GM21381 (cell line): Measurements from ENCODE around the gene TPM2.

Experiments used
- ATAC-seq: cut with Tn5 transposase; IDR thresholded peaks from one replicate; pipeline ENCODE4 v1.9.1; 2021; ENCODE audit warnings: mild to moderate bottlenecking, moderate library complexity; ENCODE audit not compliant: unreplicated experiment

TPM2 gene

DNA sequence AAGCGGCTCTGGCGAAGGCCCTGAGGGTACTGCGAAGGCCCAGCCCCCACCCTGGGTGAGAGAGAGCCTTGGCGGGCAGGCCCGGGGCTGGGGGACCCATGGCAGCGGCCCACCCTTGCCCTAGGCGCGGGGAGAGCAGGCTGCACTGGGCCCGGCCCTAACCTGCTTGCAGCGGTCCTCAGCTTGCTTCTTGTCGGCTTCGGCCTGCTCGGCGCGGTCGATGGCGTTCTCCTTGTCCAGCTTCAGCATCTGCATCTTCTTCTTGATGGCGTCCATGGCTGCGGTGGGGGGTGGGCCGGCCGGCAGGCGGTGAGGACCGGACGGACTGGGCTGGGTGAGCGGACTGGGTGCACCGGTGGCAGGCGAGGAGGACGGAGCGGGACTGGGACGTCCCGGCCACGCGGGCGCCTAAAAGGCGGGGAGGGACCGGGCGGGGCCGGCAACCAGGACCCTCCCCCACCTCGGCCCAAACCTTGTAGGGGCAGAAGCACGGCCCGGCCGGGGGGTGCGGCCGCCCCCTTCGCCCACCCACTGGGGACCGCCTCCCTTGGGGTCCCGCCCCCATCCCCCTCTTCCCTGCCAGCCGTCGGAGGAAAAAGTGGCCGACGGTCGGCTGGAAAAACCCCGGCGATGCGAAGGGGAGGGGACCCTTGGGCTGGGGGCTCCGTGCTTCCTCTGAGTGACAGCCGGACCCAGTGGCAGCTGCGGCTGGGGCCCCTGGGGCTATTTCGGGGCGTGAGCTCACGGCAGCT lies at the start of gene TPM2:
Gene TPM2 (minus strand): TSS at position 384 of the 752 bp plus-strand sequence. CDS start 108 bp downstream, at position 276.
- no peak for ATAC-seq

DNA sequence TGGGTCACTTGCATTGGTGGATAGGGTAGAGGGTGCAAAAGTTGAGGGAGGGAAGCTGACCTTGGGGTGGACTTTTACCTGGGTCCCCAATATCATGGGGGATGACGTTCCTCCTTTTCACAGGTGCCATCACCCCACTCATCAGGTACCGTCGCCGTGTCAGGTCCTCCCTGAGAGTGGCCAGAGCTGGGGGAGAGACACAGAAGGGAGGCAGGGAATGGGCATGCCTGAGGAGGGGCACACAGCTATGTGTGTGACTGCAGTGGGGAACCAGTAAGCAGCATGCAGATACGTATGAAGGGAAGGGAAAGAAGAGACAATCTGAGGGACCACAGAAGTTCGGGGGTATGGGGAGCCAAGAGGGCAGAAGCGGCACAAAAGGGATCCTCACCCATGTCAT lies 49.2 kb upstream of the TPM2 start:
- ATAC-seq, result no peak

- ATAC-seq, result no peak
Observed at GRCh38 chr9:35738186-35738585, 48.5 kb upstream of the TPM2 start.

GRCh38 chr9:35737143-35737542 lies 47.4 kb upstream of the TPM2 start:
- ATAC-seq, result no peak

DNA sequence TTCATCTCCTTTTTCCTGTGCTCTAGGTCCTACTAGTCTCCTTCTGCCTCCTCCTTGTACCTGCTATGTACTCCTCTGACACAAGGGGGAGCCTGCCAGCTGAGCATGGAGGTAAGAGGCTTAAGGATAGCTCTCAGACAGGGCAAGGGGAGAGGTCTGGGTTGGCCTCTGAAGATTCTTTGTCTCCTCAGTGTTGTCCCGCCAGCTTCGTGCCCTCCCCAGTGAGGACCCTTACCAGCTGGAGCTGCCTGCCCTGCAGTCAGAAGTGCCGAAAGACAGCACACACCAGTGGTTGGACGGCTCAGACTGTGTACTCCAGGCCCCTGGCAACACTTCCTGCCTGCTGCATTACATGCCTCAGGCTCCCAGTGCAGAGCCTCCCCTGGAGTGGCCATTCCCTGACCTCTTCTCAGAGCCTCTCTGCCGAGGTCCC lies 46.5 kb upstream of the TPM2 start:
- no peak for ATAC-seq

DNA sequence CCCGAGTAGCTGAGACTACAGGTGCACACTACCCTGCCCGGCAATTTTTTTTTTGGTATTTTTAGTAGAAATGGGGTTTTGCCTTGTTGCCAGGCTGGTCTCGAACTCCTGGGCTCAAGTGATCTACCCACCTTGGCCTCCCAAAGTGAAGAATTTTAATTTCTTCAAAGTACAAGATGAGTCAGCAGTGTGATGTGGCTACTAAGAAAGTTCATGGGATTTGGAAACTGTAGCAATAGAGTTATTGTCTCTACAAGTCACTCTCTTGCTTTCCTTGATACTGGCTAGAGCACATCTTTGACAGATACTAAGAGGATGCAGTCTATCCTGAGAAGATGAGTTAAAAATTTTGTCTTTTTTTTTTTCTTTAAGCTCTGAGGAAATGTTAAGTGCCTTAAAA lies 44.4 kb upstream of the TPM2 start:
- ATAC-seq, result no peak

DNA sequence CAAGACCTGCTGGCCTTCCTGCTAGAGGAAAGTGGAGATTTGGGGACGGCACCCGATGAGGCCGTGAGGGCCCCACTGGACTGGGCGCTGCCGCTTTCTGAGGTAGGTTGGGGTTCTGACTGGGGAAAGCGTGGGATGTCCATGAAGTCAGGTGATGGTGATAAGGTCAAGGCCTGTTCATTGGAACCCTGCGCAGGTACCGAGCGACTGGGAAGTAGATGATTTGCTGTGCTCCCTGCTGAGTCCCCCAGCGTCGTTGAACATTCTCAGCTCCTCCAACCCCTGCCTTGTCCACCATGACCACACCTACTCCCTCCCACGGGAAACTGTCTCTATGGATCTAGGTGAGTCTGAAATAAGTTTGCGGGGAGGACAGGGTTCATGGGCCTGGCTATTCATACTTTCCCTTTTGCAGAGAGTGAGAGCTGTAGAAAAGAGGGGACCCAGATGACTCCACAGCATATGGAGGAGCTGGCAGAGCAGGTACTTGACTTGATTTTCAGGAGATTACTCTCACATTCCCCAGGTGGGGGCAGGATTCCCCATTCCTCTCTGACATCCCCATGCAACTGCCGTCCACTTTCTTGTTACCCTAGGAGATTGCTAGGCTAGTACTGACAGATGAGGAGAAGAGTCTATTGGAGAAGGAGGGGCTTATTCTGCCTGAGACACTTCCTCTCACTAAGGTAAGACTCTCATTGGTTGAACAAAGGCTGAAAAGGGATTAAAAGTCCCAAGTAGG lies 43.2 kb upstream of the TPM2 start:
- ATAC-seq, result no peak

DNA sequence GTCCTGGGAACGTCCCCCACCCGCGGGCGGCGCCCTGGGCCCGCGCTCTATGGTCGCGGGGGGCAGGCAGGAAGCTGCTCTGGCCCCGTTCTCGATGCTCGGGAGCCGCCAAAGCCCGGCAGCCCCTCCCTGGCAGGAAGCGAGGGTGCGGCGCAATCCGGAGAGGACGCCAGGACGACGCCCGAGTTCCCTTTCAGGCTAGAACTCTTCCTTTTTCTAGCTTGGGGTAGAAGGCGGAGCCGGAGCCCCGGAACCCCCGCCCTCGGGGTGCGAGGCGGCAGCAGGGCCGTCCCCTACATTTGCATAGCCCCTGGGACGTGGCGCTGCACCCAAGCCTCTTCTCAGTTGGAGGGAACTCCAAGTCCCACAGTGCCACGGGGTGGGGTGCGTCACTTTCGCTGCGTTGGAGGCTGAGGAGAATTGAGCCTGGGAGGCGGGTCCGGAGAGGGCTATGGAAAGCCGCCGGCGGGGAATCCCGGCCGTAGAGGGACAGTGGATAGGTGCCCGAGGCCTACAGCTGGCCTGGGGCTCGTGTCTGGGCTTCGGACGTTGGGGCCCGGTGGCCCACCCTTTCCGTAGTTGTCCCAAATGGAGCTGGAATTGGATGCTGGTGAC lies 42.6 kb upstream of the TPM2 start, which contains the start of the genes CREB3 and TLN1:
Gene CREB3 (plus strand): TSS at position 482 of the 615 bp plus-strand sequence. CDS start 107 bp downstream, at position 589.
Gene TLN1 (minus strand): TSS at position 11 of the 615 bp plus-strand sequence. CDS start 6,501 bp downstream, outside the sequence.
- ATAC-seq, result peak; percentile 67

GRCh38 chr9:35731415-35732184 lies 41.9 kb upstream of the TPM2 start:
- no peak for ATAC-seq

DNA sequence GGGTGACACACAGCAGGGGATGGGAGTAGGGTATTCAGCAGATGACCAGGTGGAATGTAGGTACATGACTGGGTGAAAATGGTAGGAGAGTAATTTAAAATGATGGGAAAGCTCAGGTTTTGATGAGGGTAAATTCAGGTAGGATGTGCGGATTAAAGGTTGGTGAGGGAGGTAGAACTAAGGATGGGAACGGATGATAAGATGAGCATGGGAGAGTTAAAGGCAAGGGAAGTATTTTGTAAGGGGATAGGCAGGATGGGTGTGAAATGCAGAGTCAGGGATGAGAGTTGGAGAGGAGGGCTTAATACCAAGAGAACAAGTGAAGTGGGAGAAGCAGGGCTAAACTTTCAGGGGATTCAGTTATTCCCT lies 40.7 kb upstream of the TPM2 start:
- no peak for ATAC-seq

DNA sequence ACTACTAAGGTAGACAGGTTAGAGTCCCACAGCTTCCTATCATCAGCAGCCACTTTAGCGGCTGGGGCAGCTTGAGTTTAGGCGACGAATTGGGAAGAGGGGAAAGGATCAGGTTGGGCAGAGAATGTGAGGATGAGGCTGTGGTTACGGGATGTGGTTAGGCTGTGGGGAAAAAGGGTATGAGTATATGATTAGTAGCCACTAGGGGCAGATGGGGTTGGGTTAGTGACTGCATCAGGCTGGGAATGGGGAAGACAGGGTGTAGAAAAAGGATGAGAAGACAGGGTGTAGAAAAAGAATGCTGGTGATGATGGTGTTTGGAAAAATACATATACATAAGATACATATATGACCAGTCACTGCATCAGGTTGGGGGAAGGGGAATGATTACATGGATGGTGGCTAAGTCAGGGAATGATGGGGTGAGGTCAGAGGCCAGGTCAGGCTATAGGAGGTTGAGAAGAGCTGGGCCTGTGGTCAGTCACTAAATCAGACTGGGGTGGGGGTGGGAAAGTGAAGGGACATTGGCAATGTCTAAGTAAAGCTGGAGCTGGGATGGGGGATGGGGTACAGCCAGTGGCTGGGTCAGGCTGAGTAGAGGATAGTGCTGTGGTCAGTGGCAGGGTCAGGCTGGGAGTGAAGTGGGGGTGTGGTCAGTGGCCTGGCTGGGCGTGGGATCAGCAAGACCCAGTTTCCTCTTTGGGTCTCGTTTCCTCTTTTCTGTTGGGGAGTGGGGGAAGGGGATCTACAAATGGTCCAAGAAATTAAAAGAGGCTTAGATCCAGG lies 40.2 kb upstream of the TPM2 start:
- no peak for ATAC-seq

DNA sequence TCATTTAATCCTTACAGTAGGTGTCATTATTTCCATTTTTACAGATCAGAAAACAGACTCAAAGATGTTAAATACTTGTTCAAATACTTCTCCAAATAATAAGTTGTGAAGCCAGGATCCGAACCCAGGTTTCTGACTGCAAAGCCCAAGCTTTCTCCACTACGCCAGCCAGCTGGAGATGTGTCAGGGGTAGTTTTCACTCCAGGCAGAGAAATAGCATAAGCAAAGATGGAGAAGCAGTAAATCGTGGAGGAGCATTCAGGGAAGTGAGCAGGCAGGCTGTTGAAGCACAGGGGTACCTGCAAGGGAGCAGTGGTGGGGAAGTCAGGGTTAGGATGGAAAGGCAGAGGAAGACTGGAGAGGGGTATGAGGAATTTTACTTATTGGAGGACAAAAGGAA lies 39.4 kb upstream of the TPM2 start:
- no peak for ATAC-seq

GRCh38 chr9:35728041-35728971 lies 38.6 kb upstream of the TPM2 start:
- no peak for ATAC-seq

GRCh38 chr9:35727676-35728040 lies 37.9 kb upstream of the TPM2 start:
- ATAC-seq, result no peak

- ATAC-seq, result no peak
Observed at GRCh38 chr9:35726931-35727330, 37.2 kb upstream of the TPM2 start.

GRCh38 chr9:35725362-35725761 lies 35.6 kb upstream of the TPM2 start:
- ATAC-seq, result no peak

- no peak for ATAC-seq
Observed at GRCh38 chr9:35723908-35724307, 34.2 kb upstream of the TPM2 start.

DNA sequence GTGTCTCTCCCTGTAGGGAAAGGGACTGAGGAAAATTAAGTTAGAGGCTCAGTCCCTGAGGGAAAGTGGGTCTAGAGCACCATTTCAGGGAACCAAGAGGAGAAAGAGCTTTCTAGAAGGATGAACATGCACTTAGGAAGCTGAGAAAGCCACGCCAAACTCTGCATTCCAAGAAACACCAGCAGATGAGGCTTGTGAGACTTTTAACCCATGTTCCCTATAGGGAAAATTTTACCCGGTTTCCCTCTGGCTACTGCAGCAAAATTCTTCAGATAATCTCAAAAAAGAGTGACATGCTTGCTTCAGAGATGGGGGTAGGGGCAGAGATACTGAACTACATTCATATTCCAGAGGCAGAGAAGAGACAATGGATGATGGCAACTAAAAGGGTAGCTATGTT lies 33.7 kb upstream of the TPM2 start:
- no peak for ATAC-seq

DNA sequence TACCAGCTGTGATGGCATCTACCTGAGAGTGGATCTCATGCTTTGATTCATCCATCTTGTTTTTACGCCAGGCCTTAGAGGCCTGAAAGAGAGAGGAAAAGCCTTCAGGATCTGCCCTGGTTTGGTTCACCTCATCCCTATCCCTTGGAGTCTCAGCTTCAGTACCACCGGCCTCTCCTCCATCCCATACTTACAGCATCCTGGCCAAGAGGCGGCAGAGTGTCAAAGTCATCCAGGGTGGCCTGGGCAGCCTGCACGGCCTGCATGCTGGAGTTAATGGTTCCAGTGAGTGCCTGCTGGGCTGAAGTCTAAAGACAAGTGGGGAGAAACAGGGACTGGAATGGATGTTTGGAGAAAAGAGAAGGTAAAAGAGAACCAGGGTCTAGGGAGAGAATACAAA lies 29.8 kb upstream of the TPM2 start:
- no peak for ATAC-seq
